Hepatocyte (in vitro differentiated cells): ENCODE results near the gene DDX17.

ENCODE experiments used
- EZH2 ChIP-seq: fragments of 200-600 bp; sonication (generic); IDR thresholded peaks from 2 replicates; pipeline ENCODE4 v1.6.1; 2016; ENCODE audit warnings: antibody characterized with exemption, mild to moderate bottlenecking, borderline replicate concordance
- TF ChIP-seq, protein P1 (sequence below): fragments of 200-600 bp; sonication (generic); IDR thresholded peaks from 2 replicates; pipeline ENCODE4 v1.5.1; 2016; ENCODE audit warnings: antibody characterized with exemption, mild to moderate bottlenecking; ENCODE audit not compliant: poor library complexity

DNA sequence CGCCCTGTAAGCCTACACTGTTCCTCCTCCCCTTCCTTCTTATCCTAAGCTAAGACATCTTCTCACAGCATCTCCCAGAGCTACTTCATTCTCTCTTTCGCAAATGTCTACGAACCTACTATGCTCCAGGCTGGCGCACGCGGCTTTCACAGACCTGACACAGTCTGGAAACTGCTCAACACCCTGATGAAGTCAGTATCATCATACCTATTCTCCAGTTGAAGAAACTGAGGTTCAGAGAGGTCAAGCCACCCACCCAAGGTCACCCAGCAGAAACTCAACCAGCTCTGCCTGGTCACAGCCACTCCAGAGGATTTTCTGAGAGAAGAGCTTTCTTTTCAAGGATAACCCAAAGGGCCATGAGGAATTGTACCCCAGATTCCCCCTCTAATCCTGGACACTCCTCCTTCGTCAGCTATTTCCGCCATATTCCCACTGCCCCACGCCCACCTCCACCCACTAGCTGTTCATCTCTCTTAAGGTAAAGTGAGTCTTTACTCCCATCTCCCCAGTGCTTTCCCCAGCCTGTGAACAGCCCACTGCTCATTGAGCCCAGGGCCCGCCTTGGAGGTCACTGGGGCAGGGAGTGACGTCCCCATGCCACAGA, 52.9 kb downstream of the DDX17 start:
- TF ChIP-seq, protein P1, sequence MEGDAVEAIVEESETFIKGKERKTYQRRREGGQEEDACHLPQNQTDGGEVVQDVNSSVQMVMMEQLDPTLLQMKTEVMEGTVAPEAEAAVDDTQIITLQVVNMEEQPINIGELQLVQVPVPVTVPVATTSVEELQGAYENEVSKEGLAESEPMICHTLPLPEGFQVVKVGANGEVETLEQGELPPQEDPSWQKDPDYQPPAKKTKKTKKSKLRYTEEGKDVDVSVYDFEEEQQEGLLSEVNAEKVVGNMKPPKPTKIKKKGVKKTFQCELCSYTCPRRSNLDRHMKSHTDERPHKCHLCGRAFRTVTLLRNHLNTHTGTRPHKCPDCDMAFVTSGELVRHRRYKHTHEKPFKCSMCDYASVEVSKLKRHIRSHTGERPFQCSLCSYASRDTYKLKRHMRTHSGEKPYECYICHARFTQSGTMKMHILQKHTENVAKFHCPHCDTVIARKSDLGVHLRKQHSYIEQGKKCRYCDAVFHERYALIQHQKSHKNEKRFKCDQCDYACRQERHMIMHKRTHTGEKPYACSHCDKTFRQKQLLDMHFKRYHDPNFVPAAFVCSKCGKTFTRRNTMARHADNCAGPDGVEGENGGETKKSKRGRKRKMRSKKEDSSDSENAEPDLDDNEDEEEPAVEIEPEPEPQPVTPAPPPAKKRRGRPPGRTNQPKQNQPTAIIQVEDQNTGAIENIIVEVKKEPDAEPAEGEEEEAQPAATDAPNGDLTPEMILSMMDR: no peak
- no peak for TF ChIP-seq EZH2
